A673 (cell line): ENCODE results near the gene FLCN. TPM values are rescaled to one million over a fixed set of nuclear protein-coding genes. Genes with fewer than 3 reads are reported as not detected.

Experiments used
- BruUV-seq: library from RNA; stranded (reverse); fragments of 400-500 nt; replicated peaks from 2 replicates; lab custom pipeline; 2021; lab: Mats Ljungman, UMichigan
- CTCF ChIA-PET: fragments of 300-600 bp; sonication (Branson Sonifier 250); formaldehyde crosslinking; loops from one replicate; lab custom pipeline; 2022; ENCODE audit warnings: antibody characterized with exemption; lab: Charles Lee
- POLR2A ChIA-PET: fragments of 300-600 bp; sonication (Branson Sonifier 250); formaldehyde crosslinking; loops from one replicate; lab custom pipeline; 2022; ENCODE audit warnings: antibody characterized with exemption; ENCODE audit not compliant: low non-redundant PET; lab: Charles Lee
- DNase-seq: peaks from one replicate; pipeline ENCODE4 v3.0.0-alpha.2; 2015; ENCODE audit warnings: low spot score
- H3K27ac ChIP-seq: fragments of 200-600 bp; sonication (generic); 2 replicates; pipeline ENCODE4 v1.5.1; 2016; ENCODE audit warnings: mixed run types, low read depth, mild to moderate bottlenecking, mixed read lengths, antibody characterized with exemption, low read length; ENCODE audit not compliant: poor library complexity, severe bottlenecking
- H3K27me3 ChIP-seq: fragments of 200-600 bp; sonication (generic); replicated peaks from 2 replicates; pipeline ENCODE4 v1.6.1; 2017; ENCODE audit warnings: mixed run types, low read depth, mild to moderate bottlenecking, mixed read lengths, antibody characterized with exemption, low read length; ENCODE audit not compliant: insufficient read depth, poor library complexity
- H3K36me3 ChIP-seq: fragments of 200-600 bp; sonication (generic); 2 replicates; pipeline ENCODE4 v1.6.1; 2016; ENCODE audit warnings: mixed run types, mild to moderate bottlenecking, mixed read lengths, antibody characterized with exemption, low read length; ENCODE audit not compliant: insufficient read depth, poor library complexity, severe bottlenecking
- H3K4me1 ChIP-seq: fragments of 200-600 bp; sonication (generic); 2 replicates; pipeline ENCODE4 v1.6.1; 2017; ENCODE audit warnings: mixed run types, mild to moderate bottlenecking, mixed read lengths, antibody characterized with exemption, low read length; ENCODE audit not compliant: insufficient read depth, poor library complexity, severe bottlenecking
- H3K4me3 ChIP-seq: fragments of 200-600 bp; sonication (generic); 2 replicates; pipeline ENCODE4 v1.5.1; 2016; ENCODE audit warnings: low read depth, mixed run types, mild to moderate bottlenecking, mixed read lengths, low read length; ENCODE audit not compliant: poor library complexity, severe bottlenecking
- H3K9me3 ChIP-seq: fragments of 200-600 bp; sonication (generic); 2 replicates; pipeline ENCODE4 v1.6.1; 2016; ENCODE audit warnings: mixed run types, low read depth, mild to moderate bottlenecking, mixed read lengths, antibody characterized with exemption, low read length; ENCODE audit not compliant: poor library complexity, severe bottlenecking
- CTCF ChIP-seq: fragments of 300-800, 200-600 bp; sonication (generic); conservative IDR thresholded peaks from 2 replicates; pipeline ENCODE4 v1.5.1; 2017; ENCODE audit warnings: low read depth, mild to moderate bottlenecking, antibody characterized with exemption, low read length, moderate library complexity, mixed read lengths
- EZH2 ChIP-seq: fragments of 200-600 bp; sonication (generic); IDR thresholded peaks from 2 replicates; pipeline ENCODE4 v1.6.1; 2017; ENCODE audit warnings: borderline replicate concordance, low read depth, mild to moderate bottlenecking, mixed read lengths, antibody characterized with exemption, low read length; ENCODE audit not compliant: poor library complexity, severe bottlenecking
- intact Hi-C: fragments of 100-400 bp; cut with micrococcal nuclease; formaldehyde crosslinking; loops from one replicate; pipeline ENCODE4 v1.10.0; 2022; ENCODE audit not compliant: unreplicated experiment
- total RNA-seq: library from RNA; stranded (reverse); gene quantifications from 2 replicates; pipeline ENCODE4 v1.2.3, GENCODE V29; 2021

FLCN gene
- total RNA-seq, 1 experiment from 2014 or later: 60.2 TPM

- Histone ChIP-seq H3K36me3 (peaks cover 77% of the 10 kb centered on the region), H3K4me3 (no peak overlapping the region), H3K27me3 (no peaks in the 10 kb centered on the region), H3K27ac (no peak overlapping the region), H3K9me3 (no peaks in the 10 kb centered on the region), H3K4me1 (no peaks in the 10 kb centered on the region)
- ChIA-PET CTCF (interaction anchor here (0.6 kb wide), 1 partner anchor 11 kb away, joined by 3 read pairs; the partner anchor contains the start of gene COPS3), POLR2A (no interaction called here)
- BruUV-seq: no TSS peak
- intact Hi-C loops: loop anchor here (5.0 kb wide), 1 partner anchor 53 kb away; no protein-coding TSS in a partner anchor
- no peak for DNase-seq
- peak; percentile 42 for TF ChIP-seq CTCF
- no peak for TF ChIP-seq EZH2
These were observed 33.2 kb upstream of the FLCN start for GRCh38 chr17:17269926-17270773.

GRCh38 chr17:17264430-17264829, 27.5 kb upstream of the FLCN start:
- Histone ChIP-seq H3K27me3 (no peaks in the 10 kb centered on the region), H3K4me1 (no peaks in the 10 kb centered on the region), H3K36me3 (peaks cover 76% of the 10 kb centered on the region), H3K4me3 (no peak overlapping the region), H3K27ac (no peak overlapping the region), H3K9me3 (no peaks in the 10 kb centered on the region)
- no TSS peak for BruUV-seq
- POLR2A ChIA-PET: interaction anchor here (0.6 kb wide), 2 partner anchors 16 to 94 kb away, joined by 4 to 8 read pairs; no protein-coding TSS in a partner anchor
- TF ChIP-seq CTCF (no peak), EZH2 (no peak)
- no peak for DNase-seq
- CTCF ChIA-PET: no interaction called here
- intact Hi-C loops: no loop called here

- no peak for DNase-seq
- no peak overlapping the region for H3K4me3 ChIP-seq
- peaks cover 68% of the 10 kb centered on the region for H3K36me3 ChIP-seq
- CTCF ChIA-PET: no interaction called here
- TF ChIP-seq EZH2 (no peak), CTCF (no peak)
- no peak overlapping the region for H3K27ac ChIP-seq
- POLR2A ChIA-PET: no interaction called here
- no TSS peak for BruUV-seq
- intact Hi-C loops: no loop called here
- no peaks in the 10 kb centered on the region for H3K4me1 ChIP-seq
- H3K27me3 ChIP-seq: no peaks in the 10 kb centered on the region
- H3K9me3 ChIP-seq: no peaks in the 10 kb centered on the region
These were observed 22.0 kb upstream of the FLCN start for GRCh38 chr17:17258998-17259397.
